ENCODE measurements around the gene PTH1R. TPM values are rescaled to one million over a fixed set of nuclear protein-coding genes. Genes with fewer than 3 reads are reported as not detected.

PTH1R gene
- total RNA-seq, 4 donors from 2014 or later = 7.8 to 18.5 (median 14.5) TPM

GRCh38 chr3:46892285-46893145, 15.0 kb downstream of the PTH1R start:
- Histone ChIP-seq H3K4me3 (peak overlapping the region; percentile 4 to 54), H3K4me1 (peaks cover 0 to 44% (median 10%) of the 10 kb centered on the region in 3 donors), H3K36me3 (no peaks in the 10 kb centered on the region), H3K27me3 (no peaks in the 10 kb centered on the region), H3K27ac (peak overlapping the region in 3 of 4 donors; percentile 48 to 66 (median 56)), H3K9me3 (no peaks in the 10 kb centered on the region)
- no peak for TF ChIP-seq POLR2A (IDR thresholded peaks at IDR 0.05)
- peak; percentile 65 for TF ChIP-seq POLR2AphosphoS5 (IDR thresholded peaks at IDR 0.05)
- TF ChIP-seq, protein P1, sequence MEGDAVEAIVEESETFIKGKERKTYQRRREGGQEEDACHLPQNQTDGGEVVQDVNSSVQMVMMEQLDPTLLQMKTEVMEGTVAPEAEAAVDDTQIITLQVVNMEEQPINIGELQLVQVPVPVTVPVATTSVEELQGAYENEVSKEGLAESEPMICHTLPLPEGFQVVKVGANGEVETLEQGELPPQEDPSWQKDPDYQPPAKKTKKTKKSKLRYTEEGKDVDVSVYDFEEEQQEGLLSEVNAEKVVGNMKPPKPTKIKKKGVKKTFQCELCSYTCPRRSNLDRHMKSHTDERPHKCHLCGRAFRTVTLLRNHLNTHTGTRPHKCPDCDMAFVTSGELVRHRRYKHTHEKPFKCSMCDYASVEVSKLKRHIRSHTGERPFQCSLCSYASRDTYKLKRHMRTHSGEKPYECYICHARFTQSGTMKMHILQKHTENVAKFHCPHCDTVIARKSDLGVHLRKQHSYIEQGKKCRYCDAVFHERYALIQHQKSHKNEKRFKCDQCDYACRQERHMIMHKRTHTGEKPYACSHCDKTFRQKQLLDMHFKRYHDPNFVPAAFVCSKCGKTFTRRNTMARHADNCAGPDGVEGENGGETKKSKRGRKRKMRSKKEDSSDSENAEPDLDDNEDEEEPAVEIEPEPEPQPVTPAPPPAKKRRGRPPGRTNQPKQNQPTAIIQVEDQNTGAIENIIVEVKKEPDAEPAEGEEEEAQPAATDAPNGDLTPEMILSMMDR (IDR thresholded peaks at IDR 0.05) = peak in 1 of 4 experiments; percentile 7
- no peak for TF ChIP-seq EP300 (IDR thresholded peaks at IDR 0.05)
- WGBS, 2 donors (ENCODE audit: low coverage in 1 of 2) = 0 to 3% methylated on average over 5 to 15 of the region's 58 CpGs
- peak; percentile 82 for ATAC-seq

DNA sequence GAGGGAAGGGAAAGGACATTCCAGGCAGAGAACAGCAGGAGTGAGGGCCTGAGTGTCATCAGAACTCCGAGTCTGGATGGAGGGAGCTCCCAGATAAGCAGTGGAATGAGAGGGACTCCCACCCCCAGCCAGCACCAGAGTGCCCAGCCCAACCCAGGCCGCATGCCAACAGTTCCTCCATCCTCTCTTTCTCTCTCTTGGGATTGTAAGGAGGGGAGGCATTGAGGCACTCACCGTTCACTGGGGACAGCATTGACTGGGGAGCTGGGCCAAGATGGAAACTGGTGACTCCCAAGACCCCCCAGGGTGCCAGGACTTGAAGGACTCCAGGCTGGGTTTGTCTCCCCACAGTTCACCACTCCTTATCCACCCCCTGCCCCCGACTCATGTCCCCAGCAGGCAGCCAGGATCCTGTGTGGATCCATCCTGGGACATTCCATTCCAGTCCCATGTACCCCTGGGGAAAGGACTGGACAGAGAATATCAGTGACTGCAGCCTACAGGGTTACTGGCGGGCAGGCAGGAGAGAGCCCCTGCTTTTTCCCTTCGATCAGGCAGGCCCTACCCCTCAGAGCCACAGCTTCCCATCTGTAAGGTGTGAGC, 15.7 kb downstream of the PTH1R start:
- Histone ChIP-seq H3K36me3 (no peaks in the 10 kb centered on the region), H3K9me3 (no peaks in the 10 kb centered on the region), H3K4me1 (peaks cover 0 to 48% (median 11%) of the 10 kb centered on the region in 3 donors), H3K27ac (peak overlapping the region in 3 of 4 donors; percentile 48 to 66 (median 56)), H3K4me3 (peak overlapping the region in 1 of 2 donors; percentile 54), H3K27me3 (peaks cover 6% of the 10 kb centered on the region)
- no peak for ATAC-seq
- 83 to 84% methylated on average over 1 to 2 of the region's 6 CpGs for WGBS, 2 donors (ENCODE audit: low coverage in 1 of 2)
- TF ChIP-seq POLR2AphosphoS5 (IDR thresholded peaks at IDR 0.05) (no peak), EP300 (IDR thresholded peaks at IDR 0.05) (no peak), POLR2A (IDR thresholded peaks at IDR 0.05) (no peak)
- TF ChIP-seq, protein P1 (IDR thresholded peaks at IDR 0.05) = no peak

DNA sequence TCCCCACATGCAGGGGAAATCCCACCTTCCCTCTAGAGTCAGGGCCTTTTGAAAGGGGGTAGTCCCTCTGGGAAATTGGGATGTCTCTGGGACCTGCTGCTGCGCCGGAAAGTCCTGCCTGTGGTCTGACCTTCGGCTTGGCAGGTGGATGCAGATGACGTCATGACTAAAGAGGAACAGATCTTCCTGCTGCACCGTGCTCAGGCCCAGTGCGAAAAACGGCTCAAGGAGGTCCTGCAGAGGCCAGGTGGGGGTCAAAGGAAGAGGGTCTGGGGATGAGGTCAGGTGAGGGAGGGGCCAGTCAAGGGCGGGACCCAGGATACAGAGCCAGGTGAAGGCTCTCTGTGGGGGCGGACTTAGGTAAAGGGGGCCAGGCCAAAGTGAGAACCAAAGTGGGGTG, 16.2 kb downstream of the PTH1R start:
- no peaks in the 10 kb centered on the region for H3K36me3 ChIP-seq
- peaks cover 12% of the 10 kb centered on the region for H3K27me3 ChIP-seq
- TF ChIP-seq POLR2AphosphoS5 (IDR thresholded peaks at IDR 0.05) = no peak
- TF ChIP-seq EP300 (IDR thresholded peaks at IDR 0.05) = no peak
- no peak for TF ChIP-seq POLR2A (IDR thresholded peaks at IDR 0.05)
- TF ChIP-seq, protein P1 (IDR thresholded peaks at IDR 0.05) = no peak
- peaks cover 0 to 50% (median 17%) of the 10 kb centered on the region in 3 donors for H3K4me1 ChIP-seq
- H3K27ac ChIP-seq = no peak overlapping the region
- 91% methylated on average over 2 of the region's 9 CpGs; no CpG with 5 or more reads in 1 of the 2 donors for WGBS, 2 donors (ENCODE audit: low coverage in 1 of 2)
- no peak overlapping the region for H3K4me3 ChIP-seq
- ATAC-seq = no peak
- no peaks in the 10 kb centered on the region for H3K9me3 ChIP-seq

DNA sequence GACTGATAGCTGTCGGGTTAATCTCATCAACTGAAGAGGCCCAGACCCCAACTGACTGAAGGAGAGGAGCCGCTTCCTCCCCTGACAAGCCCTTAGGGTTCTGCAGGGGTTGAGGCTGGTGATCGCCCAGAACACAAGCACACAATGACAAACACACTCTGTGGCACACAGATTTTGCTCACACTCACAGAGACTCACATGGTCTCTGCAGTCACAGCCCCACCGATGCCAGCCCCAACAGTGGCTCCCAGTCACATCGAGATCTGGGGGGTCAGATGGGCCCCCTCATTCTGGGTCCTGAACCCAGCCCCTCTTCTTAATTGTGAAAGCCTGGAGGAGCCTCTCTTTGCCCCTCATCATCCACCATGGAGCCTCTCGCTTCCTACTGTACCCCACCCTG, 16.7 kb downstream of the PTH1R start:
- 60 to 100% methylated on average over 2 of the region's 6 CpGs for WGBS, 2 donors (ENCODE audit: low coverage in 1 of 2)
- TF ChIP-seq POLR2AphosphoS5 (IDR thresholded peaks at IDR 0.05) (no peak), EP300 (IDR thresholded peaks at IDR 0.05) (no peak), POLR2A (IDR thresholded peaks at IDR 0.05) (no peak)
- TF ChIP-seq, protein P1 (IDR thresholded peaks at IDR 0.05) = no peak
- no peak overlapping the region for H3K27ac ChIP-seq
- no peak overlapping the region for H3K4me3 ChIP-seq
- H3K4me1 ChIP-seq = peaks cover 0 to 50% (median 20%) of the 10 kb centered on the region in 3 donors
- peaks cover 16% of the 10 kb centered on the region for H3K27me3 ChIP-seq
- no peaks in the 10 kb centered on the region for H3K36me3 ChIP-seq
- ATAC-seq = no peak
- no peaks in the 10 kb centered on the region for H3K9me3 ChIP-seq

All from gastroesophageal sphincter (tissue), 4 donors.